ENCODE measurements around the gene SNX5. TPM values are rescaled to one million over a fixed set of nuclear protein-coding genes. Genes with fewer than 3 reads are reported as not detected.

SNX5 gene
- total and polyA plus RNA-seq, 2 of the 13 experiments (the other 11 are each of a cell fraction or from before 2014, with no cell fraction given) = 664 to 1,040 TPM

DNA sequence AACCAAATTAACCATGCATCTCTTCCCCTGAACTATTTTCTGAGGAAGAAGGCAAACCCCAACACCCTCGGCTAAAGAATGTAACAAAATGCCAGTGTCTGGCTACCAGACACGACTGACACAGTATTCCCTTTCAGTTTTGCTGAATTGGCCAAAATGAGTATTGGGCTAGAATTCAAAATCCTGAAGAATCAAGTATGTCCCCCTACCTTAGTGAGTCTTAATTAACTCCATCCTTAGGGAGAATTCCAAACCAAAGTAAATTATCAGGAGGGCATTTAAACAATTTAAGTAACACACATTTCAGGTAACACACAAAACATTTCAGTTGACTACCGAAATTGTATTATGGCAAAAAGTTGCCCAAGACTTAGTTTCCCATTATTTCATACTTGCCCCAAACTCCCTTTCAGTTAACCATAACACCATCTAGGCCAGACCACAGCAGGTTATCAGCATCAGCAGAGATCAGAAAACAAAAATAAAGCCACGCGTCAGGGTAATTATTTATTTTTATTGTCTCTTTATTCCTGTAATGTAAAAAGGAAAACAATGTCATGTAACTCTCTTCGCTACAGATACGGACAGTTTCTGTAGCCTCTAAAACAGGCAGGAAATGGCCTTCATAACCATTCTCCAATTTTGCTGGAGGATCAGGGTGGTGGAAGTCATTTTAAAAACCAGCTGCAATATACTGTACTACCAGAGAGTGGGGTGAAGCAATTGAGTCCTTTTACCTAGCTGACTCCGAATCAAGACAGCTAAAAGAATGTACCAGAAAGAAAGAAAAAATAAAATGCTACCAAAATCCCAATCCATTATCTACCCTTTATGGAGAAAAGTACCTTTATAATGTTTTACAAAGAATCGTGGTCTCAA, 1.9 kb downstream of the SNX5 start:
- H3K36me3 ChIP-seq (replicated peaks in 1 of 2; ENCODE audit: control insufficient read depth in 1 of 2, insufficient read depth in 2 of 2, low read length in 2 of 2) = peaks cover 1 to 8% of the 10 kb centered on the region in 2 experiments; a peak in 4 of 5 replicates
- DNase-seq (ENCODE audit: low spot score) (peak; percentile 67), FAIRE-seq (no peak), ATAC-seq (no peak)
- no peaks in the 10 kb centered on the region for H3K9me3 ChIP-seq (ENCODE audit: low read length)
- 1% methylated on average over 9 of the region's 9 CpGs for WGBS (ENCODE audit: low lambda C conversion rate)
- in situ Hi-C loops (cut with HindIII; ENCODE audit: extremely low pct_ligation_motif_present, low pct_unique_long_range_greater_than_20kb) (no loop called here), intact Hi-C loops (cut with micrococcal nuclease; ENCODE audit: unreplicated experiment) (loop anchor here (1.0 to 10.0 kb wide), 2 partner anchors 30 to 308 kb away; no protein-coding TSS in a partner anchor)
- H3K4me3 ChIP-seq (replicated peaks in 1 of 3; ENCODE audit: insufficient read depth in 1 of 3, low read depth in 2 of 3, low read length in 3 of 3) = peak overlapping the region; percentile 89 to 95 (median 89)
- POLR2A ChIA-PET = interaction anchor here (0.7 to 7.3 kb wide), 18 partner anchors 8 to 397 kb away, joined by 3 to 114 read pairs (median 6); partner anchors contain the start of genes DSTN, KAT14, PET117 and RRBP1
- H3K79me2 ChIP-seq (ENCODE audit: insufficient read depth, low read length) = peaks cover 96% of the 10 kb centered on the region
- H3K9ac ChIP-seq (ENCODE audit: insufficient read depth, low read depth, low read length) = peak overlapping the region; percentile 99
- peak overlapping the region; percentile 95 for H3K4me2 ChIP-seq (ENCODE audit: low read depth, low read length)
- peak overlapping the region; percentile 97 for H3K27ac ChIP-seq (ENCODE audit: extremely low read length, insufficient read depth, low read length)
- H4K20me1 ChIP-seq (ENCODE audit: insufficient read depth, low read length) = peaks cover 56% of the 10 kb centered on the region
- no TSS peak for BruUV-seq (replicated peaks)
- H2AFZ ChIP-seq (ENCODE audit: low read length) = no peak overlapping the region
- H3K4me1 ChIP-seq (ENCODE audit: insufficient read depth, low read length) = peaks cover 52% of the 10 kb centered on the region
- no peaks in the 10 kb centered on the region; a peak in 1 of 5 replicates for H3K27me3 ChIP-seq (ENCODE audit: control insufficient read depth in 1 of 2, insufficient read depth in 2 of 2, low read length in 2 of 2)
- CTCF ChIA-PET (ENCODE audit: low intra/inter-chr PET ratio, low total read pairs) = interaction anchor here (0.5 kb wide), 1 partner anchor 9 kb away, joined by 3 read pairs; no protein-coding TSS in a partner anchor
- TF ChIP-seq GZF1 (CRISPR knock-in tag; IDR thresholded peaks at IDR 0.05) (no peak), ZFP90 (CRISPR knock-in tag; IDR thresholded peaks at IDR 0.05; ENCODE audit: borderline replicate concordance) (no peak), TGIF2 (CRISPR knock-in tag; IDR thresholded peaks at IDR 0.05) (no peak), ZNF484 (CRISPR knock-in tag; IDR thresholded peaks at IDR 0.05; ENCODE audit: borderline replicate concordance, low read depth) (no peak), ZSCAN25 (CRISPR knock-in tag; IDR thresholded peaks at IDR 0.05) (no peak), BORCS8-MEF2B (CRISPR knock-in tag; IDR thresholded peaks at IDR 0.05) (no peak), CREM (IDR thresholded peaks at IDR 0.05) (no peak), CREM (CRISPR knock-in tag; IDR thresholded peaks at IDR 0.05) (no peak), NFYC (CRISPR knock-in tag; IDR thresholded peaks at IDR 0.05) (no peak), PHF5A (CRISPR knock-in tag; IDR thresholded peaks at IDR 0.05; ENCODE audit: low read depth, unreplicated experiment) (peak; percentile 33), PAF1 (CRISPR knock-in tag; IDR thresholded peaks at IDR 0.05) (no peak), HOXA9 (CRISPR knock-in tag; IDR thresholded peaks at IDR 0.05; ENCODE audit: borderline replicate concordance) (no peak), ZNF282 (IDR thresholded peaks at IDR 0.05; ENCODE audit: partially characterized antibody) (no peak), ZNF230 (CRISPR knock-in tag; IDR thresholded peaks at IDR 0.05) (no peak), SMARCC2 (IDR thresholded peaks at IDR 0.05) (no peak)
- TF ChIP-seq, protein P1, sequence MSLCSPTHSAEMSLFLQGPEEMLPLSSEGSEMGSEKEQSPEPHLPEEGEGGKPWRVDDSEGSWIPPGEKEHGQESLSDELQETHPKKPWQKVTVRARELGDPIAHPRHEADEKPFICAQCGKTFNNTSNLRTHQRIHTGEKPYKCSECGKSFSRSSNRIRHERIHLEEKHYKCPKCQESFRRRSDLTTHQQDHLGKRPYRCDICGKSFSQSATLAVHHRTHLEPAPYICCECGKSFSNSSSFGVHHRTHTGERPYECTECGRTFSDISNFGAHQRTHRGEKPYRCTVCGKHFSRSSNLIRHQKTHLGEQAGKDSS (CRISPR knock-in tag; IDR thresholded peaks at IDR 0.05; ENCODE audit: borderline replicate concordance, low read depth) = no peak
- TF ChIP-seq, protein P2, sequence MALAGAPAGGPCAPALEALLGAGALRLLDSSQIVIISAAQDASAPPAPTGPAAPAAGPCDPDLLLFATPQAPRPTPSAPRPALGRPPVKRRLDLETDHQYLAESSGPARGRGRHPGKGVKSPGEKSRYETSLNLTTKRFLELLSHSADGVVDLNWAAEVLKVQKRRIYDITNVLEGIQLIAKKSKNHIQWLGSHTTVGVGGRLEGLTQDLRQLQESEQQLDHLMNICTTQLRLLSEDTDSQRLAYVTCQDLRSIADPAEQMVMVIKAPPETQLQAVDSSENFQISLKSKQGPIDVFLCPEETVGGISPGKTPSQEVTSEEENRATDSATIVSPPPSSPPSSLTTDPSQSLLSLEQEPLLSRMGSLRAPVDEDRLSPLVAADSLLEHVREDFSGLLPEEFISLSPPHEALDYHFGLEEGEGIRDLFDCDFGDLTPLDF (CRISPR knock-in tag; IDR thresholded peaks at IDR 0.05) = no peak
- TF ChIP-seq, protein P3, sequence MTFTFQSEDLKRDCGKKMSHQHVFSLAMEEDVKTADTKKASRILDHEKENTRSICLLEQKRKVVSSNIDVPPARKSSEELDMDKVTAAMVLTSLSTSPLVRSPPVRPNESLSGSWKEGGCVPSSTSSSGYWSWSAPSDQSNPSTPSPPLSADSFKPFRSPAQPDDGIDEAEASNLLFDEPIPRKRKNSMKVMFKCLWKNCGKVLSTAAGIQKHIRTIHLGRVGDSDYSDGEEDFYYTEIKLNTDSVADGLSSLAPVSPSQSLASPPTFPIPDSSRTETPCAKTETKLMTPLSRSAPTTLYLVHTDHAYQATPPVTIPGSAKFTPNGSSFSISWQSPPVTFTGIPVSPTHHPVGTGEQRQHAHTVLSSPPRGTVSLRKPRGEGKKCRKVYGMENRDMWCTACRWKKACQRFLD (CRISPR knock-in tag; IDR thresholded peaks at IDR 0.05; ENCODE audit: borderline replicate concordance) = no peak
- TF ChIP-seq, protein P4, sequence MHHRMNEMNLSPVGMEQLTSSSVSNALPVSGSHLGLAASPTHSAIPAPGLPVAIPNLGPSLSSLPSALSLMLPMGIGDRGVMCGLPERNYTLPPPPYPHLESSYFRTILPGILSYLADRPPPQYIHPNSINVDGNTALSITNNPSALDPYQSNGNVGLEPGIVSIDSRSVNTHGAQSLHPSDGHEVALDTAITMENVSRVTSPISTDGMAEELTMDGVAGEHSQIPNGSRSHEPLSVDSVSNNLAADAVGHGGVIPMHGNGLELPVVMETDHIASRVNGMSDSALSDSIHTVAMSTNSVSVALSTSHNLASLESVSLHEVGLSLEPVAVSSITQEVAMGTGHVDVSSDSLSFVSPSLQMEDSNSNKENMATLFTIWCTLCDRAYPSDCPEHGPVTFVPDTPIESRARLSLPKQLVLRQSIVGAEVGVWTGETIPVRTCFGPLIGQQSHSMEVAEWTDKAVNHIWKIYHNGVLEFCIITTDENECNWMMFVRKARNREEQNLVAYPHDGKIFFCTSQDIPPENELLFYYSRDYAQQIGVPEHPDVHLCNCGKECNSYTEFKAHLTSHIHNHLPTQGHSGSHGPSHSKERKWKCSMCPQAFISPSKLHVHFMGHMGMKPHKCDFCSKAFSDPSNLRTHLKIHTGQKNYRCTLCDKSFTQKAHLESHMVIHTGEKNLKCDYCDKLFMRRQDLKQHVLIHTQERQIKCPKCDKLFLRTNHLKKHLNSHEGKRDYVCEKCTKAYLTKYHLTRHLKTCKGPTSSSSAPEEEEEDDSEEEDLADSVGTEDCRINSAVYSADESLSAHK (CRISPR knock-in tag; IDR thresholded peaks at IDR 0.05; ENCODE audit: borderline replicate concordance) = 0 out of 2 replicates have a peak, but pooled peaks have one; percentile 19
